ENCODE measurements around the gene FOXP1. TPM values are rescaled to one million over a fixed set of nuclear protein-coding genes. Genes with fewer than 3 reads are reported as not detected.
A peak's percentile ranks its signal among the peaks of the same experiment; 100 is the strongest.

Gene FOXP1
- total and polyA plus RNA-seq, 2 donors (not counting 1 experiment from before 2014, with no cell fraction given) = 70.3 to 101 TPM

DNA sequence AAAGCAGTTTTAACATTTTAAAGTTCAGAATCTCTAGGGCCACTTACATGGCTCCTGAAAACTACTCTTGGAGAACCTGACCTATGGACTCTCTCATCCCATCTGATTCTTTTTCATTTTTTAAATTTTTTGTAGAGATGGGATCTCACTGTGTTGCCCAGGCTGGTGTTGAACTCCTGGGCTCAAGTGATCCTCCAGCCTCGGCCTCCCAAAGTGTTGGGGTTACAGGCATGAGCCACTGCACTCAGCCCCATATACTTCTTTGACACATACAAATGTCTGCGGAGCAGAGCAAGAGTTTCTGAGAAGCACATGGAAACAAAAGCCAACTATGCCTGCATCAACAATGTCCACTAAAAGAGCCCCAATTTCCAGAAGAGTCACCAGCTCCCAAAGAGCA, 189.8 kb downstream of the FOXP1 start:
- Histone ChIP-seq H3K4me3 (replicated peaks in 1 of 4; ENCODE audit: control extremely low read depth in 1 of 4, insufficient read depth in 1 of 4, low read depth in 3 of 4, low read length in 4 of 4) (no peak overlapping the region), H3K27ac (ENCODE audit: insufficient read depth, low read length) (no peak overlapping the region), H3K4me1 (ENCODE audit: control insufficient read depth, extremely low read depth, insufficient read depth, low read length) (peaks cover 10% of the 10 kb centered on the region), H3K27me3 (ENCODE audit: control insufficient read depth, insufficient read depth, low read length) (no peaks in the 10 kb centered on the region), H3K4me2 (ENCODE audit: extremely low read depth, insufficient read depth, low read length) (no peak overlapping the region), H4K20me1 (ENCODE audit: control insufficient read depth, extremely low read depth, insufficient read depth, low read length) (no peaks in the 10 kb centered on the region), H3K9ac (ENCODE audit: insufficient read depth, low read length) (no peak overlapping the region), H3K9me3 (ENCODE audit: control insufficient read depth, insufficient read depth, low read depth, low read length) (no peaks in the 10 kb centered on the region), H3K79me2 (ENCODE audit: control insufficient read depth, insufficient read depth, low read length) (no peaks in the 10 kb centered on the region), H3K36me3 (ENCODE audit: control insufficient read depth, insufficient read depth, low read length) (no peaks in the 10 kb centered on the region), H2AFZ (ENCODE audit: low read length) (no peak overlapping the region)
- no peak for DNase-seq (ENCODE audit: low read depth in 2 of 2)
- TF ChIP-seq, protein P1, sequence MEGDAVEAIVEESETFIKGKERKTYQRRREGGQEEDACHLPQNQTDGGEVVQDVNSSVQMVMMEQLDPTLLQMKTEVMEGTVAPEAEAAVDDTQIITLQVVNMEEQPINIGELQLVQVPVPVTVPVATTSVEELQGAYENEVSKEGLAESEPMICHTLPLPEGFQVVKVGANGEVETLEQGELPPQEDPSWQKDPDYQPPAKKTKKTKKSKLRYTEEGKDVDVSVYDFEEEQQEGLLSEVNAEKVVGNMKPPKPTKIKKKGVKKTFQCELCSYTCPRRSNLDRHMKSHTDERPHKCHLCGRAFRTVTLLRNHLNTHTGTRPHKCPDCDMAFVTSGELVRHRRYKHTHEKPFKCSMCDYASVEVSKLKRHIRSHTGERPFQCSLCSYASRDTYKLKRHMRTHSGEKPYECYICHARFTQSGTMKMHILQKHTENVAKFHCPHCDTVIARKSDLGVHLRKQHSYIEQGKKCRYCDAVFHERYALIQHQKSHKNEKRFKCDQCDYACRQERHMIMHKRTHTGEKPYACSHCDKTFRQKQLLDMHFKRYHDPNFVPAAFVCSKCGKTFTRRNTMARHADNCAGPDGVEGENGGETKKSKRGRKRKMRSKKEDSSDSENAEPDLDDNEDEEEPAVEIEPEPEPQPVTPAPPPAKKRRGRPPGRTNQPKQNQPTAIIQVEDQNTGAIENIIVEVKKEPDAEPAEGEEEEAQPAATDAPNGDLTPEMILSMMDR (conservative IDR thresholded peaks at IDR 0.05 in 1 of 2, IDR thresholded peaks at IDR 0.05 in 1 of 2; ENCODE audit: low read depth in 1 of 2, low read length in 2 of 2) = no peak
- no peak for TF ChIP-seq EZH2 (IDR thresholded peaks at IDR 0.05; ENCODE audit: low read length, missing control alignments)

DNA sequence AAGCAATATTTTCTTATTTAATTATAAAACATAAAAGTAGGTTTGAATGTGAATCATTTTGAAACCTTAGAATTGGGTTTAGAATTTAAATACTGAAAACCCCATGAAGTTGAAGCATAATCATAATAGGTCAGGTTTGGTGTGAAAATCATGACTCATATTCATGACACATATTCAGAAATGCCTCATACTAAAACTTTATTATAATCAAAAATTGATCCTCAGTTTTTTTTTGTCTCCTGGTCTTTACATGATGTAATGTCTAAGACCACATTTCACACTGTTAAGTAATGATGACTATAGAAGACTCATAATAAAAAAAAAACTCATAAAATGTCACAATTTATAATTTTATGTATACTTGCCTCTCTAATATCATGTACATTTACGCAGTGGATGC, 190.4 kb downstream of the FOXP1 start:
- no peaks in the 10 kb centered on the region for H3K9me3 ChIP-seq (ENCODE audit: control insufficient read depth, insufficient read depth, low read depth, low read length)
- peaks cover 10% of the 10 kb centered on the region for H3K4me1 ChIP-seq (ENCODE audit: control insufficient read depth, extremely low read depth, insufficient read depth, low read length)
- no peaks in the 10 kb centered on the region for H3K27me3 ChIP-seq (ENCODE audit: control insufficient read depth, insufficient read depth, low read length)
- H3K9ac ChIP-seq (ENCODE audit: insufficient read depth, low read length) = no peak overlapping the region
- DNase-seq (ENCODE audit: low read depth in 2 of 2) = peak in 1 of 2 donors; percentile 40
- H3K4me2 ChIP-seq (ENCODE audit: extremely low read depth, insufficient read depth, low read length) = no peak overlapping the region
- no peak overlapping the region for H3K4me3 ChIP-seq (replicated peaks in 1 of 4; ENCODE audit: control extremely low read depth in 1 of 4, insufficient read depth in 1 of 4, low read depth in 3 of 4, low read length in 4 of 4)
- H2AFZ ChIP-seq (ENCODE audit: low read length) = no peak overlapping the region
- no peak for TF ChIP-seq EZH2 (IDR thresholded peaks at IDR 0.05; ENCODE audit: low read length, missing control alignments)
- TF ChIP-seq, protein P1 (conservative IDR thresholded peaks at IDR 0.05 in 1 of 2, IDR thresholded peaks at IDR 0.05 in 1 of 2; ENCODE audit: low read depth in 1 of 2, low read length in 2 of 2) = no peak
- no peaks in the 10 kb centered on the region for H3K36me3 ChIP-seq (ENCODE audit: control insufficient read depth, insufficient read depth, low read length)
- no peaks in the 10 kb centered on the region for H4K20me1 ChIP-seq (ENCODE audit: control insufficient read depth, extremely low read depth, insufficient read depth, low read length)
- no peak overlapping the region for H3K27ac ChIP-seq (ENCODE audit: insufficient read depth, low read length)
- no peaks in the 10 kb centered on the region for H3K79me2 ChIP-seq (ENCODE audit: control insufficient read depth, insufficient read depth, low read length)

DNA sequence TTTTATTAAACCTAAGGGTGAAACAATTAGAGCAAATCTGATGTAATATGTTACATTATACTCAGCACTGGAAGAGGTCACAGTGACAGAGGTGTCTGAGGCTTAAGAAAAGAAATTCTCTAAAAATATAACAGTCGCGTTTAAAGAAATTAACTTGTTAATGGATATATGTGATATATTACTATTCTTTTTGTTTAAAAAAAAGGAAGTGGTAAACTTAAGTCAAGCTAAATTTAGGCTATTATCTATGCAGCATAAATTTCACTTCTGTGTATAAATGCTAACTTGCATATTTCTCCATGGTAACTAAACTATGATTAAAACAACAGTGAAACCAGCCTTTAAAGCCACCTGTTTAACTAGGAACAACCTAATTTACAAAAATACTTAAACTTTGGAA, 191.3 kb downstream of the FOXP1 start:
- no peak for TF ChIP-seq EZH2 (IDR thresholded peaks at IDR 0.05; ENCODE audit: low read length, missing control alignments)
- TF ChIP-seq, protein P1 (conservative IDR thresholded peaks at IDR 0.05 in 1 of 2, IDR thresholded peaks at IDR 0.05 in 1 of 2; ENCODE audit: low read depth in 1 of 2, low read length in 2 of 2) = no peak
- no peak overlapping the region for H2AFZ ChIP-seq (ENCODE audit: low read length)
- no peak overlapping the region for H3K9ac ChIP-seq (ENCODE audit: insufficient read depth, low read length)
- no peak for DNase-seq (ENCODE audit: low read depth in 2 of 2)
- H3K4me2 ChIP-seq (ENCODE audit: extremely low read depth, insufficient read depth, low read length) = no peak overlapping the region
- no peaks in the 10 kb centered on the region for H3K36me3 ChIP-seq (ENCODE audit: control insufficient read depth, insufficient read depth, low read length)
- no peak overlapping the region for H3K4me3 ChIP-seq (replicated peaks in 1 of 4; ENCODE audit: control extremely low read depth in 1 of 4, insufficient read depth in 1 of 4, low read depth in 3 of 4, low read length in 4 of 4)
- no peak overlapping the region for H3K27ac ChIP-seq (ENCODE audit: insufficient read depth, low read length)
- H3K27me3 ChIP-seq (ENCODE audit: control insufficient read depth, insufficient read depth, low read length) = no peaks in the 10 kb centered on the region
- H3K79me2 ChIP-seq (ENCODE audit: control insufficient read depth, insufficient read depth, low read length) = no peaks in the 10 kb centered on the region
- H3K4me1 ChIP-seq (ENCODE audit: control insufficient read depth, extremely low read depth, insufficient read depth, low read length) = peaks cover 10% of the 10 kb centered on the region
- no peaks in the 10 kb centered on the region for H4K20me1 ChIP-seq (ENCODE audit: control insufficient read depth, extremely low read depth, insufficient read depth, low read length)
- H3K9me3 ChIP-seq (ENCODE audit: control insufficient read depth, insufficient read depth, low read depth, low read length) = no peaks in the 10 kb centered on the region

Measured in fibroblast of lung (primary cell).